Sigmoid colon (tissue), 4 donors: Measurements from ENCODE around the gene GDPD2.

Experiments
- EP300 ChIP-seq, 4 donors: sonication (generic); formaldehyde crosslinking; IDR thresholded peaks; one replicate each; pipeline ENCODE4 v1.6.1; 2017; ENCODE audit warnings: antibody characterized with exemption in 4 of 4
- POLR2A ChIP-seq, 2 donors: fragments of 450-650 bp; IDR thresholded peaks; one replicate each; pipeline ENCODE4 v1.6.1; 2016; ENCODE audit warnings: antibody characterized with exemption in 2 of 2, mild to moderate bottlenecking in 2 of 2, moderate library complexity in 2 of 2
- POLR2AphosphoS5 ChIP-seq, 4 donors: sonication (generic); formaldehyde crosslinking; IDR thresholded peaks; one replicate each; pipeline ENCODE4 v1.6.1; 2017; ENCODE audit warnings: antibody characterized with exemption in 4 of 4
- TF ChIP-seq, protein P1 (sequence below), 4 experiments: fragments of 450-650 bp in 3 of 4; fragments of 200-600 bp in 1 of 4; IDR thresholded peaks; one replicate each; pipeline ENCODE4 v1.5.1; 2016 to 2019; ENCODE audit warnings: antibody characterized with exemption in 4 of 4, mild to moderate bottlenecking in 3 of 4, moderate library complexity in 2 of 4

- TF ChIP-seq, protein P1, sequence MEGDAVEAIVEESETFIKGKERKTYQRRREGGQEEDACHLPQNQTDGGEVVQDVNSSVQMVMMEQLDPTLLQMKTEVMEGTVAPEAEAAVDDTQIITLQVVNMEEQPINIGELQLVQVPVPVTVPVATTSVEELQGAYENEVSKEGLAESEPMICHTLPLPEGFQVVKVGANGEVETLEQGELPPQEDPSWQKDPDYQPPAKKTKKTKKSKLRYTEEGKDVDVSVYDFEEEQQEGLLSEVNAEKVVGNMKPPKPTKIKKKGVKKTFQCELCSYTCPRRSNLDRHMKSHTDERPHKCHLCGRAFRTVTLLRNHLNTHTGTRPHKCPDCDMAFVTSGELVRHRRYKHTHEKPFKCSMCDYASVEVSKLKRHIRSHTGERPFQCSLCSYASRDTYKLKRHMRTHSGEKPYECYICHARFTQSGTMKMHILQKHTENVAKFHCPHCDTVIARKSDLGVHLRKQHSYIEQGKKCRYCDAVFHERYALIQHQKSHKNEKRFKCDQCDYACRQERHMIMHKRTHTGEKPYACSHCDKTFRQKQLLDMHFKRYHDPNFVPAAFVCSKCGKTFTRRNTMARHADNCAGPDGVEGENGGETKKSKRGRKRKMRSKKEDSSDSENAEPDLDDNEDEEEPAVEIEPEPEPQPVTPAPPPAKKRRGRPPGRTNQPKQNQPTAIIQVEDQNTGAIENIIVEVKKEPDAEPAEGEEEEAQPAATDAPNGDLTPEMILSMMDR (IDR thresholded peaks at IDR 0.05) = no peak
- no peak for TF ChIP-seq POLR2AphosphoS5 (IDR thresholded peaks at IDR 0.05)
- TF ChIP-seq POLR2A (IDR thresholded peaks at IDR 0.05) = no peak
- no peak for TF ChIP-seq EP300 (IDR thresholded peaks at IDR 0.05)
These were observed 37.9 kb downstream of the GDPD2 start for GRCh38 chrX:70461026-70461425.
